ENCODE data around the gene RPH3AL.

The RPH3AL gene

GRCh38 chr17:230395-230770 is 122.2 kb downstream of the RPH3AL start:
- TF ChIP-seq CTCF (conservative IDR thresholded peaks at IDR 0.05) = no peak
- no peak overlapping the region for H3K27ac ChIP-seq

GRCh38 chr17:229709-230394 is 122.8 kb downstream of the RPH3AL start:
- no peak overlapping the region for H3K27ac ChIP-seq
- TF ChIP-seq CTCF (conservative IDR thresholded peaks at IDR 0.05) = no peak

GRCh38 chr17:228951-229708 is 123.5 kb downstream of the RPH3AL start:
- TF ChIP-seq CTCF (conservative IDR thresholded peaks at IDR 0.05) = no peak

GRCh38 chr17:227946-228615 is 124.5 kb downstream of the RPH3AL start:
- TF ChIP-seq CTCF (conservative IDR thresholded peaks at IDR 0.05) = no peak
- H3K27ac ChIP-seq = no peak overlapping the region

More at GRCh38 chr17:228951-229708, 123.5 kb downstream of the RPH3AL start:
- H3K27ac ChIP-seq = no peak overlapping the region

- no peak overlapping the region for H3K27ac ChIP-seq
- no peak for TF ChIP-seq CTCF (conservative IDR thresholded peaks at IDR 0.05)
These were observed 125.3 kb downstream of the RPH3AL start for GRCh38 chr17:227078-227945.

GRCh38 chr17:226108-227077 is 126.2 kb downstream of the RPH3AL start:
- TF ChIP-seq CTCF (conservative IDR thresholded peaks at IDR 0.05) = no peak
- no peak overlapping the region for H3K27ac ChIP-seq

Measured in VCaP (cell line).